HepG2 (cell line): ENCODE measurements around the gene PEX3.

Experiments
- AHDC1 ChIP-seq: sonication (generic); formaldehyde crosslinking; IDR thresholded peaks from 2 replicates; pipeline ENCODE4 v1.5.1; 2020; ENCODE audit warnings: mild to moderate bottlenecking, missing genetic modification reagents, borderline replicate concordance
- CREB1 ChIP-seq, 2 experiments: fragments of 450-650 bp in 1 of 2; IDR thresholded peaks; 2 replicates each; pipeline ENCODE4 v1.6.1; 2016 to 2017; ENCODE audit warnings: control low read depth in 1 of 2, mild to moderate bottlenecking in 1 of 2, missing compliant biosample characterization in 1 of 2, missing genetic modification characterization in 1 of 2
- CTCF ChIP-seq: sonication (generic); formaldehyde crosslinking; IDR thresholded peaks from 2 replicates; pipeline ENCODE4 v1.5.0; 2020; ENCODE audit warnings: mild to moderate bottlenecking, missing genetic modification reagents, moderate library complexity
- EZH2 ChIP-seq: conservative IDR thresholded peaks from 2 replicates; pipeline ENCODE4 v1.6.1; 2012; ENCODE audit warnings: mild to moderate bottlenecking, low read depth, low read length, moderate library complexity
- HOXA7 ChIP-seq: sonication (generic); formaldehyde crosslinking; IDR thresholded peaks from 2 replicates; pipeline ENCODE4 v1.8.1; 2022; ENCODE audit warnings: mild to moderate bottlenecking, missing genetic modification reagents, moderate library complexity
- MYNN ChIP-seq: sonication (generic); formaldehyde crosslinking; IDR thresholded peaks from 2 replicates; pipeline ENCODE4 v1.4.0; 2020; ENCODE audit warnings: mild to moderate bottlenecking, low read depth, missing genetic modification reagents
- RFX1 ChIP-seq: fragments of 450-650 bp; IDR thresholded peaks from 2 replicates; pipeline ENCODE4 v1.6.1; 2017
- SUZ12 ChIP-seq: fragments of 150-350 bp; IDR thresholded peaks from 2 replicates; pipeline ENCODE4 v1.6.1; 2014; ENCODE audit warnings: low read depth, low read length
- TP53 ChIP-seq: sonication (generic); formaldehyde crosslinking; conservative IDR thresholded peaks from 2 replicates; pipeline ENCODE4 v1.4.0; 2020; ENCODE audit warnings: missing genetic modification reagents
- ZFP36 ChIP-seq: fragments of 150-350 bp; IDR thresholded peaks from 2 replicates; pipeline ENCODE4 v1.6.1; 2018; ENCODE audit warnings: borderline replicate concordance, low read length, low read depth; ENCODE audit not compliant: partially characterized antibody
- ZNF253 ChIP-seq: sonication (generic); formaldehyde crosslinking; IDR thresholded peaks from 2 replicates; pipeline ENCODE4 v1.8.0; 2022; ENCODE audit warnings: mild to moderate bottlenecking, missing genetic modification reagents, borderline replicate concordance
- ZNF292 ChIP-seq: sonication (generic); formaldehyde crosslinking; IDR thresholded peaks from 2 replicates; pipeline ENCODE4 v1.8.1; 2022; ENCODE audit warnings: mild to moderate bottlenecking, low read depth, missing genetic modification reagents, borderline replicate concordance
- TF ChIP-seq, protein P1 (sequence below): sonication (generic); formaldehyde crosslinking; IDR thresholded peaks from 2 replicates; pipeline ENCODE4 v1.5.0; 2020; ENCODE audit warnings: missing genetic modification reagents

DNA sequence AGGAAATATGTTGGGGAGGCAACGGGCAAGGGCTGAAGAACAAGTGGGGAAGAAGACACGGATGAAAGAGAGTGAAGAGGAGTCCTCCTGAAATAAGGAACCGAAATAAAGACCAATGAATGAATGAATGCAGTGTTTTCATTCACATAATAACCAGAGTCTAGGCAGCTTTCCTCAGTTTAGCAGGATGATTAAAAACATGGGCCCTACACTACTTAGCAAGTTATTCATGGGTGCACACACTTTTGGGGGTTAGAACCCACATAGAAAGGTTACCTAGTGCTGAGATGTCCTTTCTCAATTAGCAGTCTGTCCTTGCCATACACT is 66.8 kb downstream of the PEX3 start:
- no peak for TF ChIP-seq EZH2
- no peak for TF ChIP-seq CTCF (CRISPR knock-in tag)
- no peak for TF ChIP-seq ZNF253
- no peak for TF ChIP-seq TP53
- no peak for TF ChIP-seq AHDC1
- TF ChIP-seq MYNN (CRISPR knock-in tag): no peak
- no peak for TF ChIP-seq ZNF292 (CRISPR knock-in tag)
- no peak for TF ChIP-seq ZFP36
- TF ChIP-seq HOXA7 (CRISPR knock-in tag): no peak
- TF ChIP-seq CREB1 (IDR thresholded peaks at IDR 0.05): no peak
- no peak for TF ChIP-seq CREB1 (CRISPR knock-in tag; IDR thresholded peaks at IDR 0.05)
- TF ChIP-seq, protein P1, sequence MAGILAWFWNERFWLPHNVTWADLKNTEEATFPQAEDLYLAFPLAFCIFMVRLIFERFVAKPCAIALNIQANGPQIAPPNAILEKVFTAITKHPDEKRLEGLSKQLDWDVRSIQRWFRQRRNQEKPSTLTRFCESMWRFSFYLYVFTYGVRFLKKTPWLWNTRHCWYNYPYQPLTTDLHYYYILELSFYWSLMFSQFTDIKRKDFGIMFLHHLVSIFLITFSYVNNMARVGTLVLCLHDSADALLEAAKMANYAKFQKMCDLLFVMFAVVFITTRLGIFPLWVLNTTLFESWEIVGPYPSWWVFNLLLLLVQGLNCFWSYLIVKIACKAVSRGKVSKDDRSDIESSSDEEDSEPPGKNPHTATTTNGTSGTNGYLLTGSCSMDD: no peak
- no peak for TF ChIP-seq SUZ12
- no peak for TF ChIP-seq RFX1
